GM18508 (cell line): ENCODE measurements around the gene RALB.
"Not testable (repeated sequence)": the region's sequence is repeated elsewhere in the genome, so short reads cannot be mapped to it uniquely, and the experiment has no call there.

Experiments
- ATAC-seq: cut with Tn5 transposase; IDR thresholded peaks from one replicate; pipeline ENCODE4 v1.9.1; 2021; ENCODE audit warnings: moderate number of reproducible peaks; ENCODE audit not compliant: insufficient read depth, unreplicated experiment

The RALB gene

GRCh38 chr2:120312860-120313694, 60.4 kb downstream of the RALB start:
- no peak for ATAC-seq

- ATAC-seq = no peak
These were observed 61.3 kb downstream of the RALB start for GRCh38 chr2:120313695-120314615.

GRCh38 chr2:120314690-120315366, 62.2 kb downstream of the RALB start:
- no peak for ATAC-seq

DNA sequence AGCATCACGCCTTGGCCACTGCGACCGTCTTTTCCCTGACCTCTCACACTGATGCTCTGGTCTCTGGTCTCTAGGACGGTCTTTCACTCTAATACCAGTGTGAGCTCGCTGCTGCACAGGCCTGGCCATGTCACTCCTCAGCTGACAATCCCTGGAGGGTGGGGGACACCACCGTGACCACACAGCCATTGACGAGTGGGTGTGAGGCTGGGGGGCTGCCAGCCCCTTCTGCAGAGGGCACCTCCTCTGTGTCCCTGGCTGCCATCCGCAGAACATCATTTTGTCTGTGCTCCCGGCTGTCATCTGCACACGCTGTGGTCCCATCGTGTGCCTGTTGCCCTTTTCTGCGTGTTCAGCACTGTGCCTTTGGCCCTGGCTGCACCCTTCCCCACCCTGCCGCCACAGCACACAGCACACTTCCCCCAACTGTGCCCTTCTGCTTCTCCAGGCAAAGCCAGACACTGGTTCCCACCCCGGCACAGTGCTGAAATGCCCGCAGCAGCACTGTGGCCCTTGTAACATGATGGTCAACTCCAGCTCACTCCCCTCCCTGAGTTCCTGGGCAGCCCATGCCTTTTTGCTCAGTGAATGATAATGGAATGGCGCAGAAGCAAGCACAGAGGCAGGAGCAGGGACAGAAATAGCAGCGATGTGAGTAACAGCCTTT, 62.8 kb downstream of the RALB start:
- ATAC-seq = no peak

DNA sequence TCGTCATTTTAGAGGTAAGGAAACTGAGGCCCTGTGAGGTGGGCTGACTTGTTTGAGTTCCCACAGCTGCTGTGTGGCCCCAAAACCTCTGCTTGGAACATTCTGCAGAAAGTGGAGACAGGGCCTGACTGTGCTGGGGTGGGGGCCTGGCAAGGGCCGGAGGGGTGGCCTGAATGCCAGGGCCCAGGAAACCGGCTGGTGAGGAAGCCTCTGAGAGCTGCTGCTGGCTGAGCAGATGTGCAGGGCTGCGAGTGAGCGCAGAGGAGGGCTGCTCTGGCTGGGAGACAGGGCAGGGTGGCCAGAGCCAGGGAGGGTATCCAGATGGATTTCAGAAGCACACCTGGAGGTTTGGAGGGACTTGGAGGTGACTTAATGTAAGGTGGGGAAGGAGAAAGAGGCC, 63.4 kb downstream of the RALB start:
- ATAC-seq = no peak

GRCh38 chr2:120316528-120317179, 64.0 kb downstream of the RALB start:
- ATAC-seq = no peak

DNA sequence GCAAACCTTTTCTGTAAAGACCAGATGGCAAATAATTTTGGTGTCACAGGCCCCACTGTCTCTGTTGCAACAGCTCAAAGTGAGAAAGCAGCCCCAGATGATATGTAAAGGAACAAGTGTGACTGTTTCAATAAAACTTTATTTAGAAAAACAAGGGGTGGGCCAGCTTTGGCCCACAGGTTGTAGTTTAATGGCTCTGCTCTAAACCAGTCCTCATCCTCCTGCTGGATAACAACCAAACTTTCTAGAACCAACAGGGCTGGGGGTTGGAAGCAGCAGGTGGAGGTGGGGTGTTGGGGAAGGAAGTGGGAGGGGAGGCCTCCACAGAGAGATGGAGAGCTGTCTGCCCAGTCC, 64.5 kb downstream of the RALB start:
- no peak for ATAC-seq

GRCh38 chr2:120317916-120318315, 65.3 kb downstream of the RALB start:
- ATAC-seq = no peak

DNA sequence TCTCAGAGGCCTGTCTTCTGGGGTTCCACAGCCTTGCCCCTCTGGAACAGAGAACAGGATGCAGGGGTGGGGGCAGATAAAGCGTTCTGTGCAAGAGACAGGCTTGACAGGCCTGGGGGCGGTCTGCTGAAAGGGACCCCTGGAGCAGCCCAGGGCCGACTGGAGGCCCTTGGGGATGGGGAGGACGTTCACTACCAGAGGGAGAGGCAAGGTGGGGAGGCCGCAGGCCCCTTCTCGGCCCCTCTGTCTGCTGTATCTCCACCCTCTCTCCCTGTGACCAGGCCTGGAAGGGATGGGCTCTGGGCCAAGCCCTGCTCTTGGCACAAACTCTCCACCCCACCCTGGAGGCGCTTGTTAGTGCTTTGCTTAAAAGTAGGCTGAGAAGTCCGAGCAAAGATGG, 66.0 kb downstream of the RALB start:
- no peak for ATAC-seq

DNA sequence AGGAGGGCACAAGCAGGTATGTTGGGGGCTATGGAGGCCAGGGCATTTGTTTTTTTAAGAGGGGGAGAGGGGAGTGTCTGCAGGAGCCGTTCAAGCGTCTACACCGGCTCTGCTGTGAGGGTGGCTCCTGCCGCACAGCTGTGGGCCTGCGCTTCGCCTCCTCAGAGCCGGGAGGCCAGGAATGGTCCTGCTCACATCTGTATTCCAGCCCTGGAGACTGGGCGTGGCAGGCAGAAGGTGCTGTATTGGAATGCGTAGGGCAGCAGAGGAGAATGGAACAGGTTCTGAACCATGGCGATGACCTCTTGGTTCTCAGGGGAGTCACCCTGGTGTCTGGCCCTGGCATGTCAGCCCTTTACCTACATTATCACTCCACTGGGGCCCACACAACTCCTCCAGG, 66.5 kb downstream of the RALB start:
- no peak for ATAC-seq

GRCh38 chr2:120319686-120320317, 67.2 kb downstream of the RALB start:
- no peak for ATAC-seq

DNA sequence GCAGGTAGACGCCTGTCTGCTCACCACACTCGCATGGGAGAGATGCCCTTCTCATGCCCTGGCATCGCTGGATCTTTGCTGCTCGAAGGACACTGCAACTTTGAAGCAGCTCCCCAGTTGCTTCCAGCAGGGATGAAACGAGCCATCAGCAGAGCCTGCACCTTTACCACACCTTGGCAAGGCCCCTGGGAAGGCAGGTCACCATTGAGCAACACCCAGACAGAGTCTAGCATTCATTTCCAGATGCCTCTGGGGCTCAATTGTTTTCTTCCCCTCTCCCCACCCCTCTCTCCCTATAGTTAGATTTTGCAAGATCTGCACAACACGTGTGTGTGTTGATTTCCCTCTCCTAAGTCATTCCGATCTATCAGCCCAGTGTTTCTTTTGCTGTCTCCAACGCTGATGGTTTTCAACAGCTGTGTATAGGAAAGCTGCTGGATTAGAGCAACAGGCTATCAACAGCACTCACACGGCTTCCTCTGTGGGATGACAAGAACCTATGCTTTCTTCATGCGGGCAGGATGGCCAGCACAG, 67.7 kb downstream of the RALB start:
- ATAC-seq = no peak

GRCh38 chr2:120320887-120321556, 68.4 kb downstream of the RALB start:
- ATAC-seq = not testable (repeated sequence)

DNA sequence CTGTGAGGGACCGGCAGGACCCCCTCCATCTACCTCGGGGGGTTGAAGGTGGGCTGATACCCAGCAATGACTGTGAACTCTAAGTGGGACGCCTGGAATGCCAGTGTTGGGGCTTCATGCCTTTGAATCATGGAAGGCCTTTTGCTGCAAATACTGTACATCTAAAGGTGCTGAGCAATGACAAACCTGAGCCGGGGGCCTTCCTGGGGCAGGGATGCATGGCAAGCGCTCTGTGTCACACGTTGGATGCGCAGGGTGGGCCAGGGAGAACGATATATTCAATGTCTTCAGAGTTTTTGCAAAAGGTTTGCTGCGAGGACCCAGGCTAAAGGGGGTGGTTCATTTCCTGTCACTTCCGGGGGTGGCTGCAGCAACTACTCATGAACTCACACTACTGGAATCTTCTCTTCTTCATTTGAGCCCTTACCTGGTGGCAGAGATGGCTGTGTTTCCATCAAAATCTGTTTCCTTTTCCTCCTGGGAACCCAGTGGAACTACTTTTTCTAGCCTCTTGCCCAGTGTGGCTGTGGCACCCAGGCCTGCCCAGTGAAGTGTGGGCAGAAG, 69.2 kb downstream of the RALB start:
- ATAC-seq = no peak

DNA sequence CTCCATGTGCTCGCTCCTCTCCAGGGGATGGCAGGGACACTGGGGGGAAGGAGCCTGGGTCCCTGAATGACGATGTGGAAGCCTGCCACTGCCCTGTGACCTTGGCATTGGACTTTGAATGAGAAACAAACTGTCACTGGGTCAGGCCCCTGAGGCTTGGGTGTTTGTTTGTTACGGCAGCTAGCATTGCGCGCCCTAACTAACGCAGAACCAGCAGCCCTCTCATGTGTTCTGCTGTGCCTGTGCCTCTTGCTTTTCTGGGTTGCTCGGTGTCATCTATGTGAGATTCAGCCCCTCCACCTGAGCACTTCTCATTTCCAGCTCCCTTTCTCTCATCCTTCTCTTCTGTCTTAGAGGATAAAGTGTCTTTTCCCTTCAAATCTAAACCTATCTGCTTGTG, 69.7 kb downstream of the RALB start:
- no peak for ATAC-seq

GRCh38 chr2:120323214-120323613, 70.6 kb downstream of the RALB start:
- ATAC-seq = no peak

- ATAC-seq = no peak
These were observed 71.3 kb downstream of the RALB start for GRCh38 chr2:120323807-120324399.

DNA sequence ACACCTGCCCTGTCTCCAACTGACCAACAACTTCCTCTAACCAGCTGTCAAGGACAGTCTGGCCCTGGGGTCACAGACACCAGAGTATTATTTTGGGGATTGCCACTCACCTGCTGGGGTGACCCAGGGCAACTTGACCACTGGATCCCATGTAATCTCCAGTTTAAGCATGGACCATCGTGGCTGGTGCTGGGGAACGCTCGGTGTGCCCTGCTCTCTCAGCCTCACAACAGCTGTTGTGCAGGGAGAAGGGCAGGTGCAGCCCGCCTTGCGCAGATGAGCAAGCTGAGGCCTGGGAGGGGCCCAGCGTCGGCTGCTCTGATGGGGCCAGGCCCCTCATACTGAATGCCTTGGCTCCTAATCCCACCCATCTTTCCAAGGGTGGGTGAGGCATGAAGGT, 72.3 kb downstream of the RALB start:
- ATAC-seq = no peak
